GM06990 (cell line): ENCODE measurements around the gene REEP1.

Source experiments
- DNase-seq: peaks from one replicate; pipeline ENCODE4 v3.0.0-alpha.2; 2011; ENCODE audit not compliant: insufficient read length; ENCODE audit errors: extremely low read depth
- H3K27me3 ChIP-seq: replicated peaks from 2 replicates; pipeline ENCODE4 v1.6.0; 2011; ENCODE audit warnings: low read length; ENCODE audit not compliant: control insufficient read depth, insufficient read depth
- H3K36me3 ChIP-seq: 2 replicates; pipeline ENCODE4 v1.5.1; 2011; ENCODE audit warnings: low read length; ENCODE audit not compliant: control insufficient read depth, insufficient read depth
- H3K4me3 ChIP-seq: replicated peaks from 2 replicates; pipeline ENCODE4 v1.5.1; 2011; ENCODE audit warnings: low read depth, mild to moderate bottlenecking, control low read depth, low read length
- TF ChIP-seq, protein P1 (sequence below): IDR thresholded peaks from 2 replicates; pipeline ENCODE4 v1.5.1; 2011; ENCODE audit warnings: low read length, control low read depth, mild to moderate bottlenecking, inconsistent platforms; ENCODE audit not compliant: insufficient read depth, poor library complexity, severe bottlenecking

REEP1 gene

DNA sequence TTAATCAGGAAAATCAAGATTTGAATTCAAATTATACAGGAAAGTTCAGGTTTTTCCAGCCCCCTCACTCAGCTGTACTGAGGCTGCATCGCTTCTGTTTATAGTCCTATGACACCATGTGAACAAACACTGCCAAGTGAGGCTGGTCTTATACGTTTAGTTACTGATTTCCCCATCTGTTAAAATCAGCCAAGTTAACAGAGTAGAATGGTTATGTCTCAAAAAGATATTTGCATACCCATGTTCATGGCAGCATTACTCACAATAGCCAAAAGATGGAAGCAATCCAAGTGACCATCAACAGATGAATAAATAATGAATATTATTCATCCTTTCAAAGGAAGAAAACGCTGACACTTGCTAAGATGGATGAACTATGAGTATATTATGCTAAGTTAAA lies 43.8 kb downstream of the REEP1 start:
- Histone ChIP-seq H3K36me3 (no peaks in the 10 kb centered on the region), H3K4me3 (no peak overlapping the region), H3K27me3 (no peaks in the 10 kb centered on the region; the same call in 1 of the 2 replicates)
- TF ChIP-seq, protein P1, sequence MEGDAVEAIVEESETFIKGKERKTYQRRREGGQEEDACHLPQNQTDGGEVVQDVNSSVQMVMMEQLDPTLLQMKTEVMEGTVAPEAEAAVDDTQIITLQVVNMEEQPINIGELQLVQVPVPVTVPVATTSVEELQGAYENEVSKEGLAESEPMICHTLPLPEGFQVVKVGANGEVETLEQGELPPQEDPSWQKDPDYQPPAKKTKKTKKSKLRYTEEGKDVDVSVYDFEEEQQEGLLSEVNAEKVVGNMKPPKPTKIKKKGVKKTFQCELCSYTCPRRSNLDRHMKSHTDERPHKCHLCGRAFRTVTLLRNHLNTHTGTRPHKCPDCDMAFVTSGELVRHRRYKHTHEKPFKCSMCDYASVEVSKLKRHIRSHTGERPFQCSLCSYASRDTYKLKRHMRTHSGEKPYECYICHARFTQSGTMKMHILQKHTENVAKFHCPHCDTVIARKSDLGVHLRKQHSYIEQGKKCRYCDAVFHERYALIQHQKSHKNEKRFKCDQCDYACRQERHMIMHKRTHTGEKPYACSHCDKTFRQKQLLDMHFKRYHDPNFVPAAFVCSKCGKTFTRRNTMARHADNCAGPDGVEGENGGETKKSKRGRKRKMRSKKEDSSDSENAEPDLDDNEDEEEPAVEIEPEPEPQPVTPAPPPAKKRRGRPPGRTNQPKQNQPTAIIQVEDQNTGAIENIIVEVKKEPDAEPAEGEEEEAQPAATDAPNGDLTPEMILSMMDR: no peak
- DNase-seq: no peak

DNA sequence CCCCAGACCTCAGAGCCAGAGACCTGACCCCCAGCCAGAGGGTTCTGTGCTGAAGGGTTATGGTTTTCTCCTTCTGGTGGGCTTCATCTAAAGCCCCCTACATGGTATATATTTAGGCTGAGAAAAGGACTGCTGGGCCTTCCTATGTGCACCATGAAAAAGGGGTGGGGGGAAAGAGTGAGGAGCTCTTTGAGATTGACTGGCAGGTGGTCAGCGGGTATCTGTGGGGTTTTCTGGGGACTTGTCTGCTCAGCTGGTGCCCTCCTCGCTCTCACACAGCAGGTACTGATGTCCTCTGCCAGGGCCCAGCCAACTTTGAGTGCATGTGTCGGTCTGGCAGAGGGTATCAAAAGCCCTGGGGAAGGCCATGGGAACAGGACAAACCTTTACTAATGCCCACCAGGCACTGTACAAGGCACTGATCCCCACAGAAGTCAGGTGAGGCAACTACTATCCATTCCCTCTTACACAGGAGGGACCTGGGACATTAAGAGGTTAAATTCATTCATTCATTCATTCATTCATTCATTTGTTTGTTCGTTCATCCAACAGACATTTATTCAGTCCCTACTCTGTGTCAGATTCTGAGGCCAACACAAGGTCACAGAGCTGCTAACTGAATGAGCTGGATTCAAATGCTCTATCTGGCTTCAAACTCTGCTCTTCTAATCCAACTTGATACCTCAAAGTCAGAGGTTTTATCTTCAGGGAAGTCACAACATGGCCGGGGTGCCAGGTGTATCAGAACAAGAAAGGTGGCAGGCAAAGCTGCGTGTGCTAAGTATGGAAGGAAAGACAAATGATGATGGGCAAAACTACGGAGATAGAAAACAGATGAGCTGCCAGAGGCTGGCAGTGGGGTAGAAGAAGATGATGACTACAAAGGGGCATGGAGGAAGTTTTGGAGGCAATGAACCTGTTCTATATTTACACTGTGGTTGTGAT lies 44.6 kb downstream of the REEP1 start:
- DNase-seq: no peak
- no peaks in the 10 kb centered on the region for H3K27me3 ChIP-seq
- no peak overlapping the region for H3K4me3 ChIP-seq
- TF ChIP-seq, protein P1: no peak
- H3K36me3 ChIP-seq: no peaks in the 10 kb centered on the region

DNA sequence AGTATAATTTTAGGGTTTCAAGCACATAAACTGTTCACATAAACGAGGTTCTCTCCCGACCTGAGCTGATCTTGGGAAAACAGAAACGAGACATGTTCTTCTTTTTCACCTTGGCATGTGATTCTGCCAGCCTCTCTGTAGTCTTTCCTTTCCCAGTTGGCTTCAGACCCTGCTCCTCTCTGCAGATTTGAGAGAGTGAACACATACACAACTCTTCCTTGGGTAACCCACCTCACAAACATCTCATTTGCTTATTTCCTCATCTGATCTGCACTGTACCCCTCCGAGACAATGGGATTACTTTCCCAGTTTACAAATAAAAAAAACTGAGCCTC lies 46.1 kb downstream of the REEP1 start:
- no peak for DNase-seq
- TF ChIP-seq, protein P1: no peak

DNA sequence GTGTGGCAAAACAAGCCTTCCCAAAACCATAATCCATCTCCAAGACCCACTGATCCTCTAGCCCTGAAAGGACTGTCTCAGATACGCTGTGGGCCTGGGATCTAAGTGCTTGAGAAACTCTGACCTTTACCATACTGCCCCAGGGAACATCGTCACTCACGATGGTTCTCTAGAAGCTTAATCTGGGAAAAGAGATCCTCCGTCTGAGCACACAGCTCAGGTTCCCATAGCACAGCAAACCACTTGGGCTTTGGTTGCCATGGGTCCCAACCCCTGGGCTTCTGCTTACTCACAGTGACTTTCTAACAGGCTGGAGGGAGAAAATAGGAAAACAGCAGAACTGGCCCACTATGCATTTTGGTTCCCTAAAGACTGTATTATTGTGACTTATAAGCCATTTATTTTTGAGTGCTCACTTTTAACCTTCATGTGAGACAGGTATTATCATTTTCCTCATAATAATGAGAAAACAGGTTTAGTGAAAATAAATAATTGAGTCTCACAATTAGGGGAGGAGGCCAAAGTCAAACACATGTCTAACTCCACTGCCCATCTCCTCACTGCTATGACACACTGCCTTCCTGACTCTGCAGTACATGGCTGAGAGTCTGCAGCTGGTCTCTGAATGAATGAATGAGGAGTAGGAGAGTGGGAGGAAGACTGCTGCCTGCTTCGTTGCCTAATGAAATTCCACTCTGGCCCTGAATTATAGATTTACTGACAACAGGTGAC lies 46.7 kb downstream of the REEP1 start:
- TF ChIP-seq, protein P1: no peak
- Histone ChIP-seq H3K4me3 (no peak overlapping the region), H3K36me3 (no peaks in the 10 kb centered on the region), H3K27me3 (no peaks in the 10 kb centered on the region)
- no peak for DNase-seq

More for the DNA sequence above, 46.1 kb downstream of the REEP1 start:
- Histone ChIP-seq H3K36me3 (no peaks in the 10 kb centered on the region), H3K4me3 (no peak overlapping the region), H3K27me3 (no peaks in the 10 kb centered on the region)

DNA sequence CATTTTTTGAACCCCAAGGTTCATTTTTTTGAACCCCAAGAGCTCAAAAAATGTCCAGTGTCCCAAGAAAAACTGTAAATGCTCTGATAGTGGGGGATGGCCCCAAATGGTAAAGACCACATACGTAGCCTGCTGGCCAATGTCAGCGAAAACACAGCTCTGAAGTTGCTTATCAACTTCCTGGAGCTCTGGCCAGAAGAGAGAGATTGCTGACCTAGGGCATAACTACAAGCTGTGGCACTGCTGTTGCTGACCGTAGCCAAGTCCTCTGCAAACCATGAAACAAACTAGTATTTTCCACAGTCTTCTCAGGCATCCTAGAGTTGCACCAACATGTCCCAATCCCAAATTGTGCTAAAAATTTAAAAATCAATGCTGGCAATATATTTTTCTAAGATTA lies 50.9 kb downstream of the REEP1 start:
- H3K36me3 ChIP-seq: no peaks in the 10 kb centered on the region
- TF ChIP-seq, protein P1: no peak
- H3K27me3 ChIP-seq: no peaks in the 10 kb centered on the region
- no peak overlapping the region for H3K4me3 ChIP-seq
- DNase-seq: no peak
